HG03571 (cell line): ENCODE measurements around the gene CYP4F2.
"Not testable (repeated sequence)": the region's sequence is repeated elsewhere in the genome, so short reads cannot be mapped to it uniquely, and the experiment has no call there.

ENCODE experiments used
- ATAC-seq: cut with Tn5 transposase; IDR thresholded peaks from one replicate; pipeline ENCODE4 v1.9.1; 2021; ENCODE audit not compliant: unreplicated experiment

The CYP4F2 gene

GRCh38 chr19:15897738-15898276 lies at the start of gene CYP4F2:
Gene CYP4F2 (minus strand): TSS chr19:15898074. CDS start chr19:15897611, 463 bp downstream.
- ATAC-seq, result no peak

- no peak for ATAC-seq
Observed at GRCh38 chr19:15945301-15945700, 47.4 kb upstream of the CYP4F2 start.

- no peak for ATAC-seq
Observed at GRCh38 chr19:15944401-15944800, 46.5 kb upstream of the CYP4F2 start.

- no peak for ATAC-seq
Observed at GRCh38 chr19:15937771-15938170, 39.9 kb upstream of the CYP4F2 start.

- no peak for ATAC-seq
Observed at GRCh38 chr19:15936950-15937349, 39.1 kb upstream of the CYP4F2 start.

GRCh38 chr19:15936173-15936572 lies 38.3 kb upstream of the CYP4F2 start:
- no peak for ATAC-seq

- no peak for ATAC-seq
Observed at GRCh38 chr19:15935167-15935702, 37.4 kb upstream of the CYP4F2 start.

- ATAC-seq, result no peak
Observed at GRCh38 chr19:15934332-15935078, 36.6 kb upstream of the CYP4F2 start, which contains the start of gene CYP4F11. Gene CYP4F11 (minus strand): TSS chr19:15934529. CDS start chr19:15934408, 121 bp downstream.

- ATAC-seq, result not testable (repeated sequence)
Observed at GRCh38 chr19:15933761-15934331, 36.0 kb upstream of the CYP4F2 start.

- ATAC-seq, result no peak
Observed at GRCh38 chr19:15928321-15928720, 30.4 kb upstream of the CYP4F2 start.

- ATAC-seq, result no peak
Observed at GRCh38 chr19:15926484-15926883, 28.6 kb upstream of the CYP4F2 start.

GRCh38 chr19:15923702-15924101 lies 25.8 kb upstream of the CYP4F2 start:
- no peak for ATAC-seq

GRCh38 chr19:15922021-15922420 lies 24.1 kb upstream of the CYP4F2 start:
- ATAC-seq, result no peak

- ATAC-seq, result no peak
Observed at GRCh38 chr19:15919243-15919642, 21.4 kb upstream of the CYP4F2 start.

- ATAC-seq, result no peak
Observed at GRCh38 chr19:15915109-15915508, 17.2 kb upstream of the CYP4F2 start.

- no peak for ATAC-seq
Observed at GRCh38 chr19:15913830-15914229, 16.0 kb upstream of the CYP4F2 start.

GRCh38 chr19:15913384-15913783 lies 15.5 kb upstream of the CYP4F2 start:
- ATAC-seq, result no peak

GRCh38 chr19:15911599-15912235 lies 13.8 kb upstream of the CYP4F2 start:
- ATAC-seq, result no peak

GRCh38 chr19:15905026-15905425 lies 7.2 kb upstream of the CYP4F2 start:
- ATAC-seq, result no peak

GRCh38 chr19:15902898-15903297 lies 5.0 kb upstream of the CYP4F2 start:
- ATAC-seq, result not testable (repeated sequence)

GRCh38 chr19:15902254-15902653 lies 4.4 kb upstream of the CYP4F2 start:
- no peak for ATAC-seq

GRCh38 chr19:15900504-15900903 lies 2.6 kb upstream of the CYP4F2 start:
- no peak for ATAC-seq
